Measurements from ENCODE around the gene TWNK. TPM values are rescaled to one million over a fixed set of nuclear protein-coding genes. Genes with fewer than 3 reads are reported as not detected.
A peak's percentile ranks its signal among the peaks of the same experiment; 100 is the strongest.

TWNK gene
- total and polyA plus RNA-seq, 10 of the 15 experiments (the other 5 are each of a cell fraction or from before 2014, with no cell fraction given) = 13.6 to 32.8 (median 18.0) TPM

GRCh38 chr10:100986952-100987684, at the start of gene TWNK, which contains the start of gene MRPL43 (continued):
- peak; percentile 78 for TF ChIP-seq RELB (IDR thresholded peaks at IDR 0.05; ENCODE audit: low read depth)
- no peak for TF ChIP-seq SKIL (IDR thresholded peaks at IDR 0.05; ENCODE audit: low read depth, poor library complexity, severe bottlenecking)
- no peak for TF ChIP-seq ESRRA (IDR thresholded peaks at IDR 0.05; ENCODE audit: low read length)
- no peak for TF ChIP-seq CEBPB (IDR thresholded peaks at IDR 0.05; ENCODE audit: borderline replicate concordance in 1 of 2, low read depth in 2 of 2, low read length in 2 of 2)
- TF ChIP-seq SIX5 (IDR thresholded peaks at IDR 0.05; ENCODE audit: low read depth, low read length, severe bottlenecking) = peak; percentile 54
- TF ChIP-seq CREB1 (IDR thresholded peaks at IDR 0.05; ENCODE audit: low read depth) = no peak
- TF ChIP-seq ZNF207 (IDR thresholded peaks at IDR 0.05; ENCODE audit: borderline replicate concordance) = peak; percentile 95
- TF ChIP-seq HDGF (IDR thresholded peaks at IDR 0.05) = no peak
- no peak for TF ChIP-seq ZBTB4 (CRISPR knock-in tag; IDR thresholded peaks at IDR 0.05)
- TF ChIP-seq USF1 (IDR thresholded peaks at IDR 0.05; ENCODE audit: borderline replicate concordance, extremely low read length, insufficient read depth, low read depth, low read length) = no peak
- TF ChIP-seq ATF3 (IDR thresholded peaks at IDR 0.05; ENCODE audit: borderline replicate concordance, extremely low read depth, low read depth, low read length) = no peak
- TF ChIP-seq FOXK2 (IDR thresholded peaks at IDR 0.05) = peak; percentile 74
- TF ChIP-seq ATF2 (IDR thresholded peaks at IDR 0.05; ENCODE audit: low read length) = no peak
- TF ChIP-seq MTA2 (IDR thresholded peaks at IDR 0.05; ENCODE audit: low read depth) = peak; percentile 88
- no peak for TF ChIP-seq NFYA (IDR thresholded peaks at IDR 0.05; ENCODE audit: borderline replicate concordance, low read depth, low read length)
- TF ChIP-seq RELA (IDR thresholded peaks at IDR 0.05; ENCODE audit: borderline replicate concordance, partially characterized antibody) = peak; percentile 17
- TF ChIP-seq NFIC (IDR thresholded peaks at IDR 0.05; ENCODE audit: low read depth, low read length) = no peak
- TF ChIP-seq SUZ12 (IDR thresholded peaks at IDR 0.05; ENCODE audit: unreplicated experiment) = no peak
